ENCODE results near the gene PGR. TPM values are rescaled to one million over a fixed set of nuclear protein-coding genes. Genes with fewer than 3 reads are reported as not detected.

The PGR gene
- total and polyA plus RNA-seq, 2 of the 8 experiments (the other 6 are each of a cell fraction or from before 2014, with no cell fraction given): 0.03 to 0.35 TPM

GRCh38 chr11:101158119-101158518 lies 28.5 kb upstream of the PGR start:
- no peaks in the 10 kb centered on the region for H3K36me3 ChIP-seq (ENCODE audit: control insufficient read depth in 2 of 4, insufficient read depth in 4 of 4, low read length in 3 of 4)
- H4K8ac ChIP-seq (ENCODE audit: extremely low read depth, insufficient read depth, low read length): no peak overlapping the region
- H3K9me3 ChIP-seq (ENCODE audit: insufficient read depth in 2 of 2, low read depth in 1 of 2, low read length in 1 of 2): peaks cover 3 to 7% of the 10 kb centered on the region in 2 experiments; a peak in 1 of 4 replicates
- H2BK15ac ChIP-seq (ENCODE audit: low read length): no peak overlapping the region
- no peak overlapping the region for H3K56ac ChIP-seq (replicated peaks; ENCODE audit: insufficient read length, low read depth, low read length)
- no peak for DNase-seq (ENCODE audit: low read depth in 1 of 2, low spot score in 2 of 2)
- no peak overlapping the region for H2BK5ac ChIP-seq (ENCODE audit: low read depth, low read length)
- H3K23me2 ChIP-seq (ENCODE audit: low read depth, low read length): no peaks in the 10 kb centered on the region
- no peak overlapping the region for H2AK5ac ChIP-seq (ENCODE audit: low read depth, low read length)
- H2BK20ac ChIP-seq (ENCODE audit: low read length): no peak overlapping the region
- WGBS, 2 experiments (ENCODE audit: extremely low coverage in 1 of 2, insufficient coverage in 1 of 2, insufficient read length in 1 of 2, insufficient replicate concordance in 2 of 2, low coverage in 1 of 2, low lambda C conversion rate in 2 of 2, missing lambda C conversion rate in 1 of 2): 79% methylated on average over 2 of the region's 2 CpGs; no CpG with 5 or more reads in 1 of the 2 experiments
- no peak overlapping the region for H3K9ac ChIP-seq (replicated peaks in 1 of 4; ENCODE audit: extremely low read depth in 1 of 4, low read depth in 3 of 4, low read length in 3 of 4)
- H3K27ac ChIP-seq (ENCODE audit: low read depth, low read length): no peak overlapping the region; the same call in 1 of the 2 replicates
- H2BK120ac ChIP-seq (replicated peaks; ENCODE audit: low read depth, low read length): no peak overlapping the region
- no peak overlapping the region for H3K4me2 ChIP-seq (ENCODE audit: insufficient read depth in 1 of 2, low read depth in 2 of 2, low read length in 2 of 2)
- CTCF ChIA-PET (ENCODE audit: partially characterized antibody): no interaction called here
- no peak overlapping the region for H4K5ac ChIP-seq (ENCODE audit: insufficient read length, low read depth, low read length)
- no peak overlapping the region for H3K4ac ChIP-seq (replicated peaks; ENCODE audit: insufficient read length, low read depth, low read length)
- no peak overlapping the region for H3K4me3 ChIP-seq (ENCODE audit: extremely low read depth in 1 of 4, insufficient read depth in 2 of 4, low read depth in 3 of 4, low read length in 4 of 4)
- H3K79me1 ChIP-seq (ENCODE audit: low read depth, low read length): no peaks in the 10 kb centered on the region
- H2BK12ac ChIP-seq (ENCODE audit: low read depth, low read length): no peak overlapping the region
- POLR2A ChIA-PET (ENCODE audit: partially characterized antibody): no interaction called here
- no peak overlapping the region for H3K18ac ChIP-seq (ENCODE audit: extremely low read depth, low read length)
- FAIRE-seq: no peak
- H4K91ac ChIP-seq (replicated peaks; ENCODE audit: insufficient read length, low read length): no peak overlapping the region
- no peak overlapping the region for H3K14ac ChIP-seq (ENCODE audit: insufficient read length)
- no peak overlapping the region for H3K23ac ChIP-seq (ENCODE audit: insufficient read length)
- no peaks in the 10 kb centered on the region for H4K20me1 ChIP-seq (replicated peaks in 1 of 2; ENCODE audit: control insufficient read depth in 1 of 2, insufficient read depth in 2 of 2, low read length in 2 of 2)
- no peaks in the 10 kb centered on the region for H3K79me2 ChIP-seq (ENCODE audit: control insufficient read depth in 1 of 2, insufficient read depth in 2 of 2, low read length in 2 of 2)
- H2AFZ ChIP-seq (ENCODE audit: low read length): no peak overlapping the region
- no peaks in the 10 kb centered on the region for H3K27me3 ChIP-seq (replicated peaks in 1 of 4; ENCODE audit: control insufficient read depth in 3 of 4, extremely low read depth in 1 of 4, insufficient read depth in 3 of 4, low read length in 3 of 4)
- no peak for TF ChIP-seq TBP (IDR thresholded peaks at IDR 0.05; ENCODE audit: low read depth, low read length)
- no peaks in the 10 kb centered on the region for H3K4me1 ChIP-seq (replicated peaks in 1 of 4; ENCODE audit: control insufficient read depth in 3 of 4, insufficient read depth in 4 of 4, low read length in 3 of 4)
